ENCODE results near the gene TAF1.

GRCh38 chrX:71364221-71364620 is 1.9 kb upstream of the TAF1 start:
- TF ChIP-seq CTCF (conservative IDR thresholded peaks at IDR 0.05) = no peak
- TF ChIP-seq EZH2 (IDR thresholded peaks at IDR 0.05; ENCODE audit: low read depth) = no peak
